ENCODE measurements around the gene PARN. TPM values are rescaled to one million over a fixed set of nuclear protein-coding genes. Genes with fewer than 3 reads are reported as not detected.
"Not testable (repeated sequence)": the region's sequence is repeated elsewhere in the genome, so short reads cannot be mapped to it uniquely, and the experiment has no call there.

Gene PARN
- total RNA-seq, 1 experiment from 2014 or later, result 30.7 TPM

- no TSS peak for BruUV-seq (replicated peaks)
- no peaks in the 10 kb centered on the region for H3K27me3 ChIP-seq (replicated peaks; ENCODE audit: control insufficient read depth, insufficient read depth, low read length)
- Mint-ChIP-seq H3K27me3 (ENCODE audit: insufficient read depth, unreplicated experiment) (no peaks in the 10 kb centered on the region), H3K9me3 (ENCODE audit: unreplicated experiment) (no peaks in the 10 kb centered on the region), H3K4me3 (ENCODE audit: unreplicated experiment) (peak overlapping the region; percentile 49), H3K36me3 (ENCODE audit: insufficient read depth, unreplicated experiment) (no peaks in the 10 kb centered on the region), H3K27ac (ENCODE audit: unreplicated experiment) (peak overlapping the region; percentile 94), H3K4me1 (ENCODE audit: low read depth, unreplicated experiment) (peaks cover 14% of the 10 kb centered on the region)
- no peak for TF ChIP-seq CTCF (IDR thresholded peaks at IDR 0.05; ENCODE audit: insufficient read depth in 1 of 2, low read depth in 1 of 2, low read length in 1 of 2, severe bottlenecking in 1 of 2, unreplicated experiment in 1 of 2)
- CTCF ChIA-PET, result interaction anchor here (0.7 kb wide), 1 partner anchor 9 kb away, joined by 3 read pairs; no protein-coding TSS in a partner anchor
- POLR2A ChIA-PET, result no interaction called here
- H3K36me3 ChIP-seq (ENCODE audit: control insufficient read depth, insufficient read depth, low read length), result no peaks in the 10 kb centered on the region
- H3K4me1 ChIP-seq, result peaks cover 15% of the 10 kb centered on the region
- intact Hi-C loops (cut with micrococcal nuclease; ENCODE audit: unreplicated experiment), result no loop called here
- DNase-seq, result no peak
- H3K4me3 ChIP-seq (ENCODE audit: low read depth, low read length), result no peak overlapping the region
- H3K9me3 ChIP-seq, result no peaks in the 10 kb centered on the region
These were observed 229.6 kb downstream of the PARN start for GRCh38 chr16:14400285-14400977.

- TF ChIP-seq CTCF (IDR thresholded peaks at IDR 0.05; ENCODE audit: insufficient read depth in 1 of 2, low read depth in 1 of 2, low read length in 1 of 2, severe bottlenecking in 1 of 2, unreplicated experiment in 1 of 2), result no peak
- Histone ChIP-seq H3K27me3 (replicated peaks; ENCODE audit: control insufficient read depth, insufficient read depth, low read length) (no peaks in the 10 kb centered on the region), H3K9me3 (no peaks in the 10 kb centered on the region), H3K4me1 (peaks cover 15% of the 10 kb centered on the region), H3K4me3 (ENCODE audit: low read depth, low read length) (no peak overlapping the region), H3K36me3 (ENCODE audit: control insufficient read depth, insufficient read depth, low read length) (no peaks in the 10 kb centered on the region)
- BruUV-seq (replicated peaks), result TSS peak; percentile 91
- peak overlapping the region; percentile 94 for H3K27ac Mint-ChIP-seq (ENCODE audit: unreplicated experiment)
- H3K9me3 Mint-ChIP-seq (ENCODE audit: unreplicated experiment), result no peaks in the 10 kb centered on the region
- no peaks in the 10 kb centered on the region for H3K36me3 Mint-ChIP-seq (ENCODE audit: insufficient read depth, unreplicated experiment)
- H3K27me3 Mint-ChIP-seq (ENCODE audit: insufficient read depth, unreplicated experiment), result no peaks in the 10 kb centered on the region
- ChIA-PET CTCF (no interaction called here), POLR2A (interaction anchor here (0.6 kb wide), 1 partner anchor 9 kb away, joined by 5 read pairs; no protein-coding TSS in a partner anchor)
- intact Hi-C loops (cut with micrococcal nuclease; ENCODE audit: unreplicated experiment), result no loop called here
- DNase-seq, result peak; percentile 74 to 78
- H3K4me1 Mint-ChIP-seq (ENCODE audit: low read depth, unreplicated experiment), result peaks cover 14% of the 10 kb centered on the region
- H3K4me3 Mint-ChIP-seq (ENCODE audit: unreplicated experiment), result peak overlapping the region; percentile 49
These were observed 230.4 kb downstream of the PARN start for GRCh38 chr16:14399378-14400284.

GRCh38 chr16:14398014-14398717 lies 231.9 kb downstream of the PARN start:
- ChIA-PET CTCF (no interaction called here), POLR2A (no interaction called here)
- Histone ChIP-seq H3K36me3 (ENCODE audit: control insufficient read depth, insufficient read depth, low read length) (no peaks in the 10 kb centered on the region), H3K4me1 (peaks cover 15% of the 10 kb centered on the region), H3K4me3 (ENCODE audit: low read depth, low read length) (no peak overlapping the region), H3K27me3 (replicated peaks; ENCODE audit: control insufficient read depth, insufficient read depth, low read length) (no peaks in the 10 kb centered on the region), H3K9me3 (no peaks in the 10 kb centered on the region)
- no TSS peak for BruUV-seq (replicated peaks)
- TF ChIP-seq CTCF (IDR thresholded peaks at IDR 0.05; ENCODE audit: insufficient read depth in 1 of 2, low read depth in 1 of 2, low read length in 1 of 2, severe bottlenecking in 1 of 2, unreplicated experiment in 1 of 2), result no peak
- H3K9me3 Mint-ChIP-seq (ENCODE audit: unreplicated experiment), result no peaks in the 10 kb centered on the region
- no peak for DNase-seq
- H3K4me3 Mint-ChIP-seq (ENCODE audit: unreplicated experiment), result no peak overlapping the region
- H3K27ac Mint-ChIP-seq (ENCODE audit: unreplicated experiment), result no peak overlapping the region
- no peaks in the 10 kb centered on the region for H3K36me3 Mint-ChIP-seq (ENCODE audit: insufficient read depth, unreplicated experiment)
- peaks cover 14% of the 10 kb centered on the region for H3K4me1 Mint-ChIP-seq (ENCODE audit: low read depth, unreplicated experiment)
- intact Hi-C loops (cut with micrococcal nuclease; ENCODE audit: unreplicated experiment), result no loop called here
- H3K27me3 Mint-ChIP-seq (ENCODE audit: insufficient read depth, unreplicated experiment), result no peaks in the 10 kb centered on the region

DNA sequence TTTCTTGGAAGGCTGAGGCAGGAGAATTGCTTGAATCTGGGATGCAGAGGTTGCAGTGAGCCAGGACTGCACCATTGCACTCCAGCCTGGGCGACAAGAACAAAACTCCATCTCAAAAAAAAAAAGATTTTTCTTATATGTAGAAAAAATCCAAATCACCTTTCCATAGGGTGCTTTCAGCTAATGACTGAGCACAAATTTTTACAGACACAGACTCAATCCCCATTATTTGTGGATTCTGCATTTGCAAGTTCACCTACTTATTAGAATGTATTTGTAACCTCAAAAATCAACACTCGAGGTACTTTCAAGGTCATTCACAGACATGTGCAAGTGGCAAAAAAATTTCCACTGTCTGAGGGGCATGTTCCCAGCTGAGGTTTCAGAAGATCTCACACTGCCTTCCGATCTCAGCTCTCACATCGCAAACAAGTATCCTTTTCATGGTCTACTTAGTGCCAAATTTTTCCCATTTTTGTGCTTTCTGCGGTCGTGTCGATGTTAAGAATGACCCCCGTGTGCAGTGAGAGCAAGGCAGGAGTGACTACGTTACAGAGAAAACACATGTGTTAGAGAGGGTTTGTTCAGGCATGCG lies 234.3 kb downstream of the PARN start:
- H3K9me3 ChIP-seq; H3K27me3 ChIP-seq (replicated peaks; ENCODE audit: control insufficient read depth, insufficient read depth, low read length); H3K36me3 Mint-ChIP-seq (ENCODE audit: insufficient read depth, unreplicated experiment); H3K4me3 ChIP-seq (ENCODE audit: low read depth, low read length); BruUV-seq (replicated peaks); H3K4me3 Mint-ChIP-seq (ENCODE audit: unreplicated experiment); intact Hi-C loops (cut with micrococcal nuclease; ENCODE audit: unreplicated experiment); DNase-seq; H3K27me3 Mint-ChIP-seq (ENCODE audit: insufficient read depth, unreplicated experiment); POLR2A ChIA-PET; H3K36me3 ChIP-seq (ENCODE audit: control insufficient read depth, insufficient read depth, low read length); H3K27ac Mint-ChIP-seq (ENCODE audit: unreplicated experiment); H3K9me3 Mint-ChIP-seq (ENCODE audit: unreplicated experiment): not testable (repeated sequence)
- CTCF ChIA-PET, result interaction anchor here (0.7 kb wide), 1 partner anchor 97 kb away, joined by 3 read pairs; no protein-coding TSS in a partner anchor
- peaks cover 15% of the 10 kb centered on the region for H3K4me1 ChIP-seq
- H3K4me1 Mint-ChIP-seq (ENCODE audit: low read depth, unreplicated experiment), result peaks cover 14% of the 10 kb centered on the region

Data from Caco-2 (cell line).